ENCODE measurements around the gene EHMT1. TPM values are rescaled to one million over a fixed set of nuclear protein-coding genes. Genes with fewer than 3 reads are reported as not detected.

Gene EHMT1
- total and polyA plus RNA-seq, 2 of the 13 experiments (the other 11 are each of a cell fraction or from before 2014, with no cell fraction given), result 23.0 to 27.1 TPM

GRCh38 chr9:137851516-137852267, 232.9 kb downstream of the EHMT1 start:
- Histone ChIP-seq H3K79me2 (ENCODE audit: insufficient read depth, low read length) (no peaks in the 10 kb centered on the region), H2AFZ (ENCODE audit: low read length) (no peak overlapping the region), H3K4me2 (ENCODE audit: low read depth, low read length) (no peak overlapping the region), H3K27ac (ENCODE audit: extremely low read length, insufficient read depth, low read length) (no peak overlapping the region), H3K27me3 (ENCODE audit: control insufficient read depth in 1 of 2, insufficient read depth in 2 of 2, low read length in 2 of 2) (no peaks in the 10 kb centered on the region), H3K9ac (ENCODE audit: insufficient read depth, low read depth, low read length) (no peak overlapping the region), H4K20me1 (ENCODE audit: insufficient read depth, low read length) (no peaks in the 10 kb centered on the region), H3K4me1 (ENCODE audit: insufficient read depth, low read length) (no peaks in the 10 kb centered on the region), H3K4me3 (replicated peaks in 1 of 3; ENCODE audit: insufficient read depth in 1 of 3, low read depth in 2 of 3, low read length in 3 of 3) (no peak overlapping the region), H3K36me3 (replicated peaks in 1 of 2; ENCODE audit: control insufficient read depth in 1 of 2, insufficient read depth in 2 of 2, low read length in 2 of 2) (no peaks in the 10 kb centered on the region), H3K9me3 (ENCODE audit: low read length) (peaks cover 12% of the 10 kb centered on the region; the same call in 1 of the 2 replicates)
- DNase-seq (ENCODE audit: low spot score) (no peak), ATAC-seq (no peak), FAIRE-seq (no peak)
- BruUV-seq (replicated peaks), result no TSS peak
- intact Hi-C loops (cut with micrococcal nuclease; ENCODE audit: unreplicated experiment), result no loop called here
- WGBS (ENCODE audit: low lambda C conversion rate), result 12% methylated on average over 5 of the region's 5 CpGs
- POLR2A ChIA-PET, result no interaction called here
- CTCF ChIA-PET (ENCODE audit: low intra/inter-chr PET ratio, low total read pairs), result no interaction called here
- in situ Hi-C loops (cut with HindIII; ENCODE audit: extremely low pct_ligation_motif_present, low pct_unique_long_range_greater_than_20kb), result no loop called here
- TF ChIP-seq HMG20B (CRISPR knock-in tag; conservative IDR thresholded peaks at IDR 0.05), result no peak
- TF ChIP-seq TAF1 (CRISPR knock-in tag; IDR thresholded peaks at IDR 0.05), result no peak
- no peak for TF ChIP-seq NCOA5 (CRISPR knock-in tag; IDR thresholded peaks at IDR 0.05)
- no peak for TF ChIP-seq LBX2 (CRISPR knock-in tag; IDR thresholded peaks at IDR 0.05; ENCODE audit: borderline replicate concordance)
- TF ChIP-seq THYN1 (CRISPR knock-in tag; IDR thresholded peaks at IDR 0.05; ENCODE audit: borderline replicate concordance, low read depth), result no peak
- no peak for TF ChIP-seq ZNF564 (CRISPR knock-in tag; IDR thresholded peaks at IDR 0.05)
- TF ChIP-seq RFX3 (CRISPR knock-in tag; IDR thresholded peaks at IDR 0.05), result no peak
- TF ChIP-seq TSC22D2 (CRISPR knock-in tag; IDR thresholded peaks at IDR 0.05; ENCODE audit: borderline replicate concordance), result no peak
- TF ChIP-seq ZNF337 (CRISPR knock-in tag; IDR thresholded peaks at IDR 0.05; ENCODE audit: borderline replicate concordance, low read depth), result no peak
- no peak for TF ChIP-seq BRF2 (CRISPR knock-in tag; IDR thresholded peaks at IDR 0.05)
- no peak for TF ChIP-seq KIAA2018 (CRISPR knock-in tag; IDR thresholded peaks at IDR 0.05; ENCODE audit: borderline replicate concordance)
- no peak for TF ChIP-seq TAF15 (IDR thresholded peaks at IDR 0.05; ENCODE audit: low read depth, low read length, poor library complexity, severe bottlenecking)
- TF ChIP-seq ZMAT3 (CRISPR knock-in tag; conservative IDR thresholded peaks at IDR 0.05), result no peak
- no peak for TF ChIP-seq ZNF878 (CRISPR knock-in tag; IDR thresholded peaks at IDR 0.05)
- no peak for TF ChIP-seq GATAD2A (CRISPR knock-in tag; IDR thresholded peaks at IDR 0.05)
- no peak for TF ChIP-seq SIX1 (CRISPR knock-in tag; IDR thresholded peaks at IDR 0.05; ENCODE audit: borderline replicate concordance)

All from HepG2 (cell line).